ENCODE data around the gene TRIM31.

DNA sequence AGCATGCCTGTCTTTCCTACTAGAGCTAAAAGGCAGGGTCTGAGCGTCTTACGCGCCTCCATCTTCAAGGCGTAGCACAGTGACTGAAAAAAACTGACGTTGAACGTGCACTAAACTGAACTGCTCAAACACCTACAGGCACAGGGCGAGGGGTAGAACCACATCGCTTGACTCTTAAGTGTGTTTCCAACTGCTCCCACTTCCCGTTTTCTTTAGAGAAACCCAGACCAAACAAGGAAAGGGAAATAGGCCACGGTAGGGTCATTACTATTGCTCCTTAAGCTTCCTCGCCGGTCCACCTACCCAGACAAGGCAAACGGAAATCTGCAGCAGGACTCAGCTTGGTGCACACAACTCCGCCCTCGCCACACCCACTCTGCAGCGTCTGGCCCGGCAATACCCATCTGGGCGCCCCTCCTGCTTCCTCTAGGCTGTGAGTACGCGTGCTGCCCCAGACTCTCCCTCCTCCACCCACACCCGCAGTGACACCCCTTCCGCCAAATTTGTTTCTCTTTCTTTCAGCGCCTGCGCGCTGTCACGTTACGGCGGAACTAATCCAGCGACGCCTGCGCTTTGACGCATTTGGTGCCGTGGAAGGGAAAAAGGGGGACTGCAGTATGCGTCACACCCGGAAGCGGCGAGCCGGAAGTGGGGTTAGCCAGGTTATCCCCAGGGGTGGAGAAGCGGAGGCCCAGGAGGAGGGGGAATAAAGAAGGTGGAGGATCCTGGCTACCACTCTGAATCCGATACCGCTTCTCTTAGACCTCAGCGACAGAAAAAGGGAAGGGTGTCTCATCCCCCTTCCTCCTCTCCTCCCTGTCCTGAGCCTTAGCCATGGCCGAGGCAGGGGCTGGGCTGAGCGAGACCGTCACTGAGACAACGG lies 46.1 kb downstream of the TRIM31 start, which contains the start of gene PPP1R11:
- TF ChIP-seq, protein P1, sequence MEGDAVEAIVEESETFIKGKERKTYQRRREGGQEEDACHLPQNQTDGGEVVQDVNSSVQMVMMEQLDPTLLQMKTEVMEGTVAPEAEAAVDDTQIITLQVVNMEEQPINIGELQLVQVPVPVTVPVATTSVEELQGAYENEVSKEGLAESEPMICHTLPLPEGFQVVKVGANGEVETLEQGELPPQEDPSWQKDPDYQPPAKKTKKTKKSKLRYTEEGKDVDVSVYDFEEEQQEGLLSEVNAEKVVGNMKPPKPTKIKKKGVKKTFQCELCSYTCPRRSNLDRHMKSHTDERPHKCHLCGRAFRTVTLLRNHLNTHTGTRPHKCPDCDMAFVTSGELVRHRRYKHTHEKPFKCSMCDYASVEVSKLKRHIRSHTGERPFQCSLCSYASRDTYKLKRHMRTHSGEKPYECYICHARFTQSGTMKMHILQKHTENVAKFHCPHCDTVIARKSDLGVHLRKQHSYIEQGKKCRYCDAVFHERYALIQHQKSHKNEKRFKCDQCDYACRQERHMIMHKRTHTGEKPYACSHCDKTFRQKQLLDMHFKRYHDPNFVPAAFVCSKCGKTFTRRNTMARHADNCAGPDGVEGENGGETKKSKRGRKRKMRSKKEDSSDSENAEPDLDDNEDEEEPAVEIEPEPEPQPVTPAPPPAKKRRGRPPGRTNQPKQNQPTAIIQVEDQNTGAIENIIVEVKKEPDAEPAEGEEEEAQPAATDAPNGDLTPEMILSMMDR (conservative IDR thresholded peaks at IDR 0.05 in 1 of 2, IDR thresholded peaks at IDR 0.05 in 1 of 2; ENCODE audit: low read depth in 1 of 2, low read length in 2 of 2), result no peak
- TF ChIP-seq EZH2 (IDR thresholded peaks at IDR 0.05; ENCODE audit: low read length, missing control alignments), result no peak

Data from fibroblast of lung (primary cell).